NT2/D1 (cell line): ENCODE data around the gene KCNE3.

Source experiments
- SUZ12 ChIP-seq: IDR thresholded peaks from 2 replicates; pipeline ENCODE4 v1.6.1; 2011; ENCODE audit not compliant: insufficient read length, insufficient read depth; ENCODE audit errors: extremely low read depth
- YY1 ChIP-seq: IDR thresholded peaks from 2 replicates; pipeline ENCODE4 v1.6.1; 2011; ENCODE audit not compliant: insufficient read length, insufficient read depth
- ZNF274 ChIP-seq: IDR thresholded peaks from 2 replicates; pipeline ENCODE4 v1.6.1; 2011; ENCODE audit warnings: mild to moderate bottlenecking, low read depth, low read length

DNA sequence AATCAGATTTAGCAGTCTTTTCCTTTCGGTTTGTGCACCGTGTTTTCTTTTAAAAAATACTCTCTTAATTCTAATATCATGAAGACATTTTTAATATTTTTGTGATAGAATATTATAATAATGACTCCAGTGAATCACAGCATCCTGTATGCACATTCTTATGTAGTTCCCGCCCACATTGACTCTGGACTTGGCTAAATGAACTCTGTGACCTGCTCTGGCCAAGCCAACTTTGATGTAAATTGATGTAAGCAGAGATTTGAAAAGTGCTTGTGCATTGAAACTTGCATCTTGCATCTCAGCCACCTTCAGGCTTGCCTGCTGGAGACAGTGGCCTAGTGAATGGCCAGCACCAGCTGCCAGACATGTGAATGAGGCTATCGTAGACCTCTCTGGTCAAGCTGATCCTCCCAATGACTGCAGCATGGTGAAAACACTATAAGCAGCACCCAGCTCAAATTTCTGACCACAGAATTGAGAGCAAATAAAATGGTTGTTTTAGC is 39.9 kb downstream of the KCNE3 start:
- TF ChIP-seq ZNF274 (no peak), YY1 (no peak), SUZ12 (no peak)
